ENCODE data around the gene TDRKH. TPM values are rescaled to one million over a fixed set of nuclear protein-coding genes. Genes with fewer than 3 reads are reported as not detected.
A peak's percentile ranks its signal among the peaks of the same experiment; 100 is the strongest.

Gene TDRKH
- total and polyA plus RNA-seq, 2 experiments from 2014 or later, result 10.2 to 25.6 TPM

- Mint-ChIP-seq H3K27ac (peak overlapping the region; percentile 95), H3K36me3 (ENCODE audit: low read depth) (no peaks in the 10 kb centered on the region)
Observed at GRCh38 chr1:151809985-151810556, 19.8 kb upstream of the TDRKH start.

More at GRCh38 chr1:151809985-151810556, 19.8 kb upstream of the TDRKH start:
- no peak overlapping the region for H3K27ac ChIP-seq (ENCODE audit: low read depth)
- DNase-seq (ENCODE audit: low spot score) (peak; percentile 58), ATAC-seq (no peak)
- no peaks in the 10 kb centered on the region for H3K9me2 ChIP-seq (ENCODE audit: insufficient read depth)
- Mint-ChIP-seq H3K4me3 (no peak overlapping the region; the same call in 2 of the 3 replicates), H3K27me3 (ENCODE audit: insufficient read depth, low read depth, poor library complexity) (peaks cover 7% of the 10 kb centered on the region), H3K9me3 (no peaks in the 10 kb centered on the region), H3K4me1 (peaks cover 22% of the 10 kb centered on the region)
- H3K79me2 ChIP-seq (replicated peaks; ENCODE audit: insufficient read depth), result no peaks in the 10 kb centered on the region
- H2AFZ ChIP-seq, result no peak overlapping the region
- H3F3A ChIP-seq (replicated peaks; ENCODE audit: low read depth), result no peaks in the 10 kb centered on the region
- H3K36me3 ChIP-seq (ENCODE audit: insufficient read depth), result no peaks in the 10 kb centered on the region
- no peaks in the 10 kb centered on the region for H3K27me3 ChIP-seq (ENCODE audit: insufficient read depth)
- peaks cover 7% of the 10 kb centered on the region for H3K4me1 ChIP-seq (ENCODE audit: insufficient read depth)
- no peaks in the 10 kb centered on the region for H4K20me1 ChIP-seq (replicated peaks; ENCODE audit: insufficient read depth)
- no peak for TF ChIP-seq EZH2 (IDR thresholded peaks at IDR 0.05; ENCODE audit: low read depth, unreplicated experiment)
- no peak for TF ChIP-seq ZNF462 (CRISPR knock-in tag; IDR thresholded peaks at IDR 0.05)
- TF ChIP-seq STAT1 (IDR thresholded peaks at IDR 0.05; ENCODE audit: unreplicated experiment), result no peak
- no peak for TF ChIP-seq ZNF331 (CRISPR knock-in tag; IDR thresholded peaks at IDR 0.05; ENCODE audit: low read depth)
- TF ChIP-seq EZH2phosphoT487 (IDR thresholded peaks at IDR 0.05; ENCODE audit: unreplicated experiment), result no peak
- no peak for TF ChIP-seq ETS1 (IDR thresholded peaks at IDR 0.05)
- TF ChIP-seq POLR2AphosphoS5 (IDR thresholded peaks at IDR 0.05; ENCODE audit: low read depth), result no peak
- TF ChIP-seq CREB1 (CRISPR knock-in tag; IDR thresholded peaks at IDR 0.05; ENCODE audit: low read depth), result no peak
- no peak for TF ChIP-seq NANOG (IDR thresholded peaks at IDR 0.05; ENCODE audit: borderline replicate concordance)
- no peak for TF ChIP-seq ZNF114 (CRISPR knock-in tag; IDR thresholded peaks at IDR 0.05)
- no peak for TF ChIP-seq CTCF (conservative IDR thresholded peaks at IDR 0.05; ENCODE audit: low read depth in 2 of 2)
- TF ChIP-seq REST (IDR thresholded peaks at IDR 0.05; ENCODE audit: unreplicated experiment), result no peak
- TF ChIP-seq JUNB (IDR thresholded peaks at IDR 0.05; ENCODE audit: unreplicated experiment), result no peak
- H3K4me2 ChIP-seq, result peak overlapping the region; percentile 4; the same call in 1 of the 2 replicates
- H3K4me3 ChIP-seq, result no peak overlapping the region

All from GM23338 (cell line).